ENCODE measurements around the gene TTLL5. TPM values are rescaled to one million over a fixed set of nuclear protein-coding genes. Genes with fewer than 3 reads are reported as not detected.

TTLL5 gene
- total RNA-seq, 1 experiment from 2014 or later, result 34.7 TPM

GRCh38 chr14:75654127-75654732 lies 6.8 kb upstream of the TTLL5 start:
- intact Hi-C loops (cut with micrococcal nuclease), result loop anchor here (1.0 to 10.0 kb wide), 2 partner anchors 77 to 349 kb away; no protein-coding TSS in a partner anchor
- Histone ChIP-seq H4K20me1 (ENCODE audit: low read length) (no peaks in the 10 kb centered on the region), H3K36me3 (ENCODE audit: low read depth, low read length) (peaks cover 30% of the 10 kb centered on the region; the same call in 1 of the 2 replicates), H3K4me3 (ENCODE audit: low read length) (no peak overlapping the region), H3K4me1 (ENCODE audit: insufficient read depth, low read length) (peaks cover 12% of the 10 kb centered on the region), H3K79me2 (ENCODE audit: low read length) (peaks cover 8% of the 10 kb centered on the region), H3K4me2 (ENCODE audit: low read length) (no peak overlapping the region), H3F3A (ENCODE audit: low read length, unreplicated experiment) (no peaks in the 10 kb centered on the region), H3K9ac (ENCODE audit: low read length) (no peak overlapping the region), H3K27me3 (ENCODE audit: low read length) (no peaks in the 10 kb centered on the region), H3K9me3 (ENCODE audit: low read length) (no peaks in the 10 kb centered on the region), H2AFZ (ENCODE audit: low read length) (no peak overlapping the region), H3K9me2 (replicated peaks; ENCODE audit: low read length) (no peaks in the 10 kb centered on the region), H3K27ac (ENCODE audit: low read length) (no peak overlapping the region)
- TF ChIP-seq EZH2 (IDR thresholded peaks at IDR 0.05; ENCODE audit: low read length, unreplicated experiment) (no peak), EZH2phosphoT487 (IDR thresholded peaks at IDR 0.05; ENCODE audit: borderline replicate concordance, low read length) (no peak), CTCF (conservative IDR thresholded peaks at IDR 0.05; ENCODE audit: low read depth, low read length) (peak; percentile 96)
- peak; percentile 87 for DNase-seq
- POLR2A ChIA-PET (ENCODE audit: unreplicated experiment), result interaction anchor here (0.6 kb wide), 1 partner anchor 77 kb away, joined by 3 read pairs; no protein-coding TSS in a partner anchor
- ATAC-seq, result peak; percentile 95
- no TSS peak for BruUV-seq (replicated peaks)
- CTCF ChIA-PET, result interaction anchor here (0.6 to 1.8 kb wide), 3 partner anchors 49 to 181 kb away, joined by 3 to 30 read pairs (median 3); partner anchors contain the start of gene FLVCR2

GRCh38 chr14:75655235-75655634 lies 5.8 kb upstream of the TTLL5 start:
- POLR2A ChIA-PET (ENCODE audit: unreplicated experiment), result no interaction called here
- intact Hi-C loops (cut with micrococcal nuclease), result loop anchor here (10.0 kb wide), 1 partner anchor 350 kb away; no protein-coding TSS in a partner anchor

More at GRCh38 chr14:75655235-75655634, 5.8 kb upstream of the TTLL5 start:
- Histone ChIP-seq H3K79me2 (ENCODE audit: low read length) (peaks cover 18% of the 10 kb centered on the region), H3K4me3 (ENCODE audit: low read length) (no peak overlapping the region), H3K9me2 (replicated peaks; ENCODE audit: low read length) (no peaks in the 10 kb centered on the region), H4K20me1 (ENCODE audit: low read length) (no peaks in the 10 kb centered on the region), H3K4me1 (ENCODE audit: insufficient read depth, low read length) (peaks cover 8% of the 10 kb centered on the region), H3K9ac (ENCODE audit: low read length) (no peak overlapping the region), H2AFZ (ENCODE audit: low read length) (no peak overlapping the region), H3K27me3 (ENCODE audit: low read length) (no peaks in the 10 kb centered on the region), H3K9me3 (ENCODE audit: low read length) (no peaks in the 10 kb centered on the region), H3K27ac (ENCODE audit: low read length) (no peak overlapping the region), H3K36me3 (ENCODE audit: low read depth, low read length) (peaks cover 22% of the 10 kb centered on the region; the same call in 1 of the 2 replicates), H3K4me2 (ENCODE audit: low read length) (no peak overlapping the region), H3F3A (ENCODE audit: low read length, unreplicated experiment) (no peaks in the 10 kb centered on the region)
- no TSS peak for BruUV-seq (replicated peaks)
- TF ChIP-seq EZH2phosphoT487 (IDR thresholded peaks at IDR 0.05; ENCODE audit: borderline replicate concordance, low read length) (no peak), CTCF (conservative IDR thresholded peaks at IDR 0.05; ENCODE audit: low read depth, low read length) (no peak), EZH2 (IDR thresholded peaks at IDR 0.05; ENCODE audit: low read length, unreplicated experiment) (no peak)
- ATAC-seq, result no peak
- DNase-seq, result no peak
- CTCF ChIA-PET, result interaction anchor here (0.6 to 1.8 kb wide), 2 partner anchors 50 to 78 kb away, joined by 3 to 30 read pairs; partner anchors contain the start of gene FLVCR2

All from PC-3 (cell line).